Upper lobe of left lung (tissue), 6 donors: ENCODE measurements around the gene ARPC1A. TPM values are rescaled to one million over a fixed set of nuclear protein-coding genes. Genes with fewer than 3 reads are reported as not detected.
"Not testable (repeated sequence)": the region's sequence is repeated elsewhere in the genome, so short reads cannot be mapped to it uniquely, and the experiment has no call there.

Experiments used
- ATAC-seq, 2 donors: fragments of 200-7000 bp; cut with Tn5 transposase; one replicate each; pipeline ENCODE4 v1.9.1; 2022; ENCODE audit warnings: mild to moderate bottlenecking in 2 of 2, moderate library complexity in 2 of 2; ENCODE audit not compliant: low FRiP score in 2 of 2
- DNase-seq, 2 donors: peaks; one replicate each; pipeline ENCODE4 v3.0.0-alpha.2; 2019 to 2020
- H3K27ac ChIP-seq, 4 donors: fragments of 200-600 bp; sonication (generic); one replicate each; pipeline ENCODE4 v1.5.1; 2016 to 2019
- H3K27me3 ChIP-seq, 4 donors: fragments of 200-600 bp; sonication (generic); one replicate each; pipeline ENCODE4 v1.5.1; 2017 to 2019
- H3K36me3 ChIP-seq, 4 donors: fragments of 200-600 bp; sonication (generic); one replicate each; pipeline ENCODE4 v1.5.1; 2016 to 2019
- H3K4me1 ChIP-seq, 4 donors: fragments of 200-600 bp; sonication (generic); one replicate each; pipeline ENCODE4 v1.5.1; 2018 to 2019
- H3K4me3 ChIP-seq, 4 donors: fragments of 200-600 bp; sonication (generic); one replicate each; pipeline ENCODE4 v1.5.1; 2017 to 2019; ENCODE audit warnings: mild to moderate bottlenecking in 2 of 4, moderate library complexity in 1 of 4
- H3K9me3 ChIP-seq, 4 donors: fragments of 200-600 bp; sonication (generic); one replicate each; pipeline ENCODE4 v1.5.1; 2018 to 2019
- CTCF ChIP-seq, 6 experiments: fragments of 450-650 bp in 4 of 6; fragments of 200-600 bp in 2 of 6; sonication (generic) in 2 of 6; IDR thresholded peaks; one replicate each; pipeline ENCODE4 v1.5.1; 2016 to 2019; ENCODE audit warnings: antibody characterized with exemption in 6 of 6
- EP300 ChIP-seq, 4 donors: sonication (generic); formaldehyde crosslinking; IDR thresholded peaks; one replicate each; pipeline ENCODE4 v1.5.1; 2017; ENCODE audit warnings: antibody characterized with exemption in 4 of 4, control low read depth in 2 of 4
- POLR2A ChIP-seq, 4 donors: fragments of 450-650 bp; IDR thresholded peaks; one replicate each; pipeline ENCODE4 v1.5.1; 2016 to 2017; ENCODE audit warnings: antibody characterized with exemption in 4 of 4, mild to moderate bottlenecking in 2 of 4
- POLR2AphosphoS5 ChIP-seq, 2 donors: sonication (generic); formaldehyde crosslinking; IDR thresholded peaks; one replicate each; pipeline ENCODE4 v1.5.1; 2017; ENCODE audit warnings: antibody characterized with exemption in 2 of 2
- WGBS, 2 donors: methylation state at CpG; one replicate each; pipeline ENCODE4 v1.1.5; 2017 to 2018; 5-methylcytosine and 5-hydroxymethylcytosine counted together
- total RNA-seq, 6 donors: library from RNA; depleted of rRNA in 4 of 6; stranded (reverse); fragments of >200 nt in 4 of 6; gene quantifications; one replicate each; pipeline versions ENCODE4 v1.1.0 to v1.2.1, GENCODE V29; 2016 to 2021
- donor health status: DM: no; HTN: no; CAD: no; lungs with moderate emphysema.
- donor health status: DM: no; HTN: yes; CAD: no; lungs with severe emphysema.

The ARPC1A gene
- total RNA-seq, 6 donors from 2014 or later, result 81.7 to 129 (median 122) TPM

GRCh38 chr7:99386584-99387238 is 61.0 kb downstream of the ARPC1A start:
- no peak for DNase-seq
- no peaks in the 10 kb centered on the region for H3K27me3 ChIP-seq
- peaks cover 24 to 70% (median 61%) of the 10 kb centered on the region in 4 donors for H3K36me3 ChIP-seq
- TF ChIP-seq POLR2A (IDR thresholded peaks at IDR 0.05) (no peak), CTCF (IDR thresholded peaks at IDR 0.05) (peak in 3 of 6 experiments; percentile 19 to 34 (median 25)), POLR2AphosphoS5 (IDR thresholded peaks at IDR 0.05) (no peak)
- no peaks in the 10 kb centered on the region for H3K9me3 ChIP-seq
- no peak overlapping the region for H3K4me3 ChIP-seq
- WGBS, 2 donors, result 89 to 91% methylated on average over 7 to 9 of the region's 9 CpGs
- H3K4me1 ChIP-seq, result peaks cover 1 to 10% (median 5%) of the 10 kb centered on the region in 4 donors
- H3K27ac ChIP-seq, result peak overlapping the region in 1 of 4 donors; percentile 11
- peak; percentile 16 to 37 for ATAC-seq

GRCh38 chr7:99387239-99387635 is 61.5 kb downstream of the ARPC1A start:
- not testable (repeated sequence) for H3K4me1 ChIP-seq, H3K4me3 ChIP-seq, H3K27me3 ChIP-seq, H3K27ac ChIP-seq, ATAC-seq, H3K9me3 ChIP-seq, DNase-seq
- peaks cover 24 to 74% (median 63%) of the 10 kb centered on the region in 4 donors for H3K36me3 ChIP-seq
- WGBS, 2 donors, result 79 to 82% methylated on average over 14 of the region's 14 CpGs

- no peak overlapping the region for H3K27ac ChIP-seq
- no peak for TF ChIP-seq CTCF (IDR thresholded peaks at IDR 0.05)
- no peak for TF ChIP-seq POLR2AphosphoS5 (IDR thresholded peaks at IDR 0.05)
- TF ChIP-seq POLR2A (IDR thresholded peaks at IDR 0.05), result no peak
- WGBS, 2 donors, result 94 to 97% methylated on average over 14 to 20 of the region's 20 CpGs
- peaks cover 8 to 15% (median 12%) of the 10 kb centered on the region in 4 donors for H3K4me1 ChIP-seq
- DNase-seq (no peak), ATAC-seq (no peak)
- no peak overlapping the region for H3K4me3 ChIP-seq
- peaks cover 24 to 74% (median 64%) of the 10 kb centered on the region in 4 donors for H3K36me3 ChIP-seq
- no peaks in the 10 kb centered on the region for H3K9me3 ChIP-seq
- H3K27me3 ChIP-seq, result no peaks in the 10 kb centered on the region
Measured at GRCh38 chr7:99387912-99388311, 62.2 kb downstream of the ARPC1A start.

GRCh38 chr7:99389772-99390171 is 64.1 kb downstream of the ARPC1A start:
- 93 to 95% methylated on average over 10 to 12 of the region's 13 CpGs for WGBS, 2 donors
- DNase-seq (no peak), ATAC-seq (no peak)
- Histone ChIP-seq H3K4me1 (peaks cover 13 to 22% (median 18%) of the 10 kb centered on the region in 4 donors), H3K9me3 (no peaks in the 10 kb centered on the region), H3K36me3 (peaks cover 24 to 88% (median 76%) of the 10 kb centered on the region in 4 donors), H3K27ac (no peak overlapping the region), H3K4me3 (no peak overlapping the region), H3K27me3 (no peaks in the 10 kb centered on the region)
- TF ChIP-seq EP300 (IDR thresholded peaks at IDR 0.05), result no peak
- no peak for TF ChIP-seq POLR2AphosphoS5 (IDR thresholded peaks at IDR 0.05)
- TF ChIP-seq CTCF (IDR thresholded peaks at IDR 0.05), result no peak
- no peak for TF ChIP-seq POLR2A (IDR thresholded peaks at IDR 0.05)

GRCh38 chr7:99390941-99391602 is 65.4 kb downstream of the ARPC1A start:
- DNase-seq, result no peak
- WGBS, 2 donors, result 95 to 97% methylated on average over 23 of the region's 23 CpGs
- Histone ChIP-seq H3K36me3 (peaks cover 24 to 92% (median 79%) of the 10 kb centered on the region in 4 donors), H3K4me1 (peaks cover 13 to 22% (median 18%) of the 10 kb centered on the region in 4 donors), H3K27me3 (no peaks in the 10 kb centered on the region), H3K4me3 (no peak overlapping the region), H3K27ac (no peak overlapping the region), H3K9me3 (no peaks in the 10 kb centered on the region)
- TF ChIP-seq EP300 (IDR thresholded peaks at IDR 0.05) (no peak), CTCF (IDR thresholded peaks at IDR 0.05) (no peak), POLR2AphosphoS5 (IDR thresholded peaks at IDR 0.05) (no peak), POLR2A (IDR thresholded peaks at IDR 0.05) (no peak)
- ATAC-seq, result no peak
